ENCODE measurements around the gene ANKRD65. TPM values are rescaled to one million over a fixed set of nuclear protein-coding genes. Genes with fewer than 3 reads are reported as not detected.
A peak's percentile ranks its signal among the peaks of the same experiment; 100 is the strongest.
"Not testable (repeated sequence)": the region's sequence is repeated elsewhere in the genome, so short reads cannot be mapped to it uniquely, and the experiment has no call there.

ANKRD65 gene
- total RNA-seq, 1 donor from 2014 or later, result 1.7 TPM

DNA sequence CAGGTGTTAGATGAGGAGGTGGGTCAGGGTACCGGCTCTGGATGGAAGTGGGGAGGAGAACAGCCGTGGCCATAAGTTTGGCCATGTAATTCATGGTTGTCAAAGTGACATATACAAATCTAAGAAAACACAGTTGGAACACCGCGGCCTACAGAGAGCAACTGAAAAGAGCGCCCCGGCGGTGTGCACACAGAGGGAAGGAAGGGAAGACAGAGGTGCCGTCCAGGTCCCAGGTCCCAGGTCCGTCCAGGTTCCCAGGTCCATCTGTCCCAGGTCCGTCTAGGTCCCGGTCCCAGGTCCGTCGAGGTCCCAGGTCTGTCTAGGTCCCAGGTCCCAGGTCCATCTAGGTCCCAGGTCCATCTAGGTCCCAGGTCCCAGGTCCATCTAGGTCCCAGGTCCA, 9.4 kb downstream of the ANKRD65 start:
- TF ChIP-seq, protein P1, sequence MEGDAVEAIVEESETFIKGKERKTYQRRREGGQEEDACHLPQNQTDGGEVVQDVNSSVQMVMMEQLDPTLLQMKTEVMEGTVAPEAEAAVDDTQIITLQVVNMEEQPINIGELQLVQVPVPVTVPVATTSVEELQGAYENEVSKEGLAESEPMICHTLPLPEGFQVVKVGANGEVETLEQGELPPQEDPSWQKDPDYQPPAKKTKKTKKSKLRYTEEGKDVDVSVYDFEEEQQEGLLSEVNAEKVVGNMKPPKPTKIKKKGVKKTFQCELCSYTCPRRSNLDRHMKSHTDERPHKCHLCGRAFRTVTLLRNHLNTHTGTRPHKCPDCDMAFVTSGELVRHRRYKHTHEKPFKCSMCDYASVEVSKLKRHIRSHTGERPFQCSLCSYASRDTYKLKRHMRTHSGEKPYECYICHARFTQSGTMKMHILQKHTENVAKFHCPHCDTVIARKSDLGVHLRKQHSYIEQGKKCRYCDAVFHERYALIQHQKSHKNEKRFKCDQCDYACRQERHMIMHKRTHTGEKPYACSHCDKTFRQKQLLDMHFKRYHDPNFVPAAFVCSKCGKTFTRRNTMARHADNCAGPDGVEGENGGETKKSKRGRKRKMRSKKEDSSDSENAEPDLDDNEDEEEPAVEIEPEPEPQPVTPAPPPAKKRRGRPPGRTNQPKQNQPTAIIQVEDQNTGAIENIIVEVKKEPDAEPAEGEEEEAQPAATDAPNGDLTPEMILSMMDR (IDR thresholded peaks at IDR 0.05; ENCODE audit: borderline replicate concordance), result no peak
- DNase-seq, result no peak
- no peaks in the 10 kb centered on the region for H3K27me3 ChIP-seq (ENCODE audit: low read depth)
- H3K36me3 ChIP-seq, result no peaks in the 10 kb centered on the region
- intact Hi-C loops (cut with micrococcal nuclease), result no loop called here
- H3K9me3 ChIP-seq (replicated peaks), result no peaks in the 10 kb centered on the region
- no peak overlapping the region for H3K27ac ChIP-seq (replicated peaks)
- no peak overlapping the region for H3K4me3 ChIP-seq
- peaks cover 30% of the 10 kb centered on the region for H3K4me1 ChIP-seq

DNA sequence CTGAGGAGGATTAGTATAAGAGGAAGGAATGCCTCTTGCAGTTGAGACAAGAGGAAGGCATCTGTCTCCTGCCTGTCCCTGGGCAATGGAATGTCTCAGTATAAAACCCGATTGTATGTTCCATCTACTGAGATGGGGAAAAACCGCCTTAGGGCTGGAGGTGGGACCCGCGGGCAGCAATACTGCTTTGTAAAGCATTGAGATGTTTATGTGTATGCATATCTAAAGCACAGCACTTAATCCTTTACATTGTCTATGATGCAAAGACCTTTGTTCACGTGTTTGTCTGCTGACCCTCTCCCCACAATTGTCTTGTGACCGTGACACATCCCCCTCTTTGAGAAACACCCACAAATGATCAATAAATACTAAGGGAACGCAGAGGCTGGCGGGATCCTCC, 10.8 kb downstream of the ANKRD65 start:
- intact Hi-C loops (cut with micrococcal nuclease); H3K27me3 ChIP-seq (ENCODE audit: low read depth); H3K9me3 ChIP-seq (replicated peaks); DNase-seq; H3K27ac ChIP-seq (replicated peaks); H3K36me3 ChIP-seq; H3K4me3 ChIP-seq: not testable (repeated sequence)
- peaks cover 44% of the 10 kb centered on the region for H3K4me1 ChIP-seq

DNA sequence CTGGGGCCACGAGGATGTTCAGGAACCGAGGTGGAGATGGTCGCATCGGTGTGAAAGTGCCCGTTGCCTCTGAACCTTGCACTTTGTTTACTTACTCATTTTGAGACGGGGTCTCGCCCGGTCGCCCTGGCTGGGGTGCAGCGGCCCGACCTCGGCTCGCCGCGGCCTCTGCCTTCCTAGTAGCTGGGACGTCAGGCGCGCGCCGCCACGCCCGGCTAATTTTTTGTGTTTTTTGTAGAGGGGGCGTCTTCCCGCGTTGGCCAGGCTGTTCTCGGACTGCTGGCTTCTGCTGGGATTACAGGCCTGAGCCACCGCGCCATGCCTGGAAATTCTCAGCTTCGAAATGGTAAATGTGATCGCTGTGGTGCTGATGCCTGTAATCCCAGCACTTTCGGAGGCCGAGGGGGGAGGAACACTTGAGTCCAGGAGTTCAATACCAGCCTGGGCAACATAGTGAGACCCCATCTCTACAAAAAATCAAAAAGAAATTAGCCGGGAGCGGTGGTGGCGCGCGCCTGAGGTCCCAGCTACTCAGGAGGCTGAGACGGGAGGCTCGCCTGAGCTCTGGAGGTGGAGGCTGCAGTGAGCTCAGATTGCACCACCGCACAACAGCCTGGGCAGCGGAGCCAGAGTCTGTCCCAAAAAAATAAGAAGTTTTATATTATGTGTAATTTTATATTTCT, 13.3 kb downstream of the ANKRD65 start:
- Histone ChIP-seq H3K4me3 (peak overlapping the region; percentile 90), H3K4me1 (peaks cover 53% of the 10 kb centered on the region), H3K9me3 (replicated peaks) (no peaks in the 10 kb centered on the region), H3K36me3 (peaks cover 30% of the 10 kb centered on the region), H3K27ac (replicated peaks) (peak overlapping the region; percentile 90), H3K27me3 (ENCODE audit: low read depth) (no peaks in the 10 kb centered on the region)
- no peak for DNase-seq
- intact Hi-C loops (cut with micrococcal nuclease), result no loop called here
- TF ChIP-seq, protein P1 (IDR thresholded peaks at IDR 0.05; ENCODE audit: borderline replicate concordance), result no peak

DNA sequence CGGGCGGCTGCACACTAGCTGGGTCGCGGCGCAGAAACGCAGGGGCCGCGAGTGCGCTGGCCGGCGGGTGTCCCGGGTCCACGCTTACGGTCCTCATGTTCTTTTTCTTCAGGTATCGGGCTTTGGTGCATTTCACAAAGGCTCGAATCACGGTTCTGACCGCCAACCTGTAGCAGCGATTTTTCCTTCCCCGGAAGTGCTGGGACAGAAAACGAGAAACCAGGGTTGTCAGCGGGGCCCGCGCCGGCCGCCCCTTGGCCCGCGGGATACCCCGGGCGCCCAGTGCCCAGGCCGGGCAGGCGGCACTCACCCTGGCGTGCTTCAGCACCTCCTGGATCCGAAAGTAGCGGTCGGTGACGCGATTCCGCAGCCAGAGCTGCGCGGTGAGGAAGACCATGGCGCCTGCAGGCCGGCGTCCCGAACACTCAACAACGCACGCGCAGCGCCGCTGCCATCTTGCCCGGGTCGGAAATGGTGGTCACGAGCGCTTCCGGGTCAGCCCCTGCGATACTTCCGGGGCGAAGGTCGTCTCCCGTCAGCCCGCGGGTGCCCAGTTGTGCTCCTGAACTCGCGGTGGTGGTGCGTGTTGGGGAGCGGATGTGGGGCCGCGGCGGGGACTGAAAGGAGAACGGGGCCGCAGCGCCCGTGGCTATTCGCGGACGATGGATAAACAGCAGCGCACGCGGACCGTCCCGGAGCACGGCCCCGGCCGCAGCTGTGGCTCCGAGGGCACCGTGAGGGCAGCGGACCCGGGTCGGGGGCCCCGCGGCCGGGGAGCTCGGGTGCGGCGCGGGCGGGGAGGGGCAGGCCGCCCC, 14.0 kb downstream of the ANKRD65 start, which contains the start of gene MRPL20:
TSS of gene MRPL20 (minus strand) at position 473 of the 815 bp plus-strand sequence. CDS start at position 397, 76 bp downstream.
- intact Hi-C loops (cut with micrococcal nuclease), result no loop called here
- peak; percentile 95 for DNase-seq
- H3K36me3 ChIP-seq, result peaks cover 38% of the 10 kb centered on the region
- peaks cover 57% of the 10 kb centered on the region for H3K4me1 ChIP-seq
- TF ChIP-seq, protein P1 (IDR thresholded peaks at IDR 0.05; ENCODE audit: borderline replicate concordance), result no peak
- H3K4me3 ChIP-seq, result peak within 1 kb of the TSS; percentile 90
- no peaks in the 10 kb centered on the region for H3K27me3 ChIP-seq (ENCODE audit: low read depth)
- no peaks in the 10 kb centered on the region for H3K9me3 ChIP-seq (replicated peaks)
- peak within 1 kb of the TSS; percentile 90 for H3K27ac ChIP-seq (replicated peaks)

DNA sequence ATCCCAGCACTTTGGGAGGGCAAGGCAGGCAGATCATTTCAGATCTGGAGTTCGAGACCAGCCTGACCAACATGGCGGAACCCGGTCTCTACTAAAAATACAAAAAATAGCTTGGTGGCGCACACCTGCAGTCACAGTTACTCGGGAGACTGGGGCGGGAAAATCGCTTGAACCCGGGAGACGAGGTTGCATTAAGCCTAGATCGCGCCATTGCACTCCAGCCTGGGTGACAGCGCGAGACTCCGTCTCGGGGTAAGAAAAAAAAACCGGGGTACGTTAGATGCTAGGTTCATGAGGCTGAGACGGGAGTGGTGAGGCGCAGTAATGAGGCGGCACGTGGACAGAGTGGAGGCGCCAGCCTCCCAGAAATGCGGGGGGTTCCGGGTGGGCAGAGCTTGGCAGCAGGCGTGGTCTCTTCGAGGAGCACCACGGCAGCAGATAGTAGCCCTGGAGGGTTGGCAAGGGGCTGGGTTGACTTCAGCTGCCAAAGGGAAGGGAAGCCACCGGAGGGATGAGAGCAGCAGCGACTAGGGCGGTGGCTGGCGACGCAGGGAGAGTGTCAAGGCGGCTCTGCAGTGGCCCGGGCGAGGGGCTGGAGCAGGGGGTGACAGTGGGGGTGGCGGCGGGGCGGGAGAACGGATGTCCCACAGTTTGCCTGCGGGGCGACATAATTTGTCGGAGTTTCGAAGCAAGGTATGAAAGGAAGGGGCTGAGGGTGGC, 14.8 kb downstream of the ANKRD65 start:
- DNase-seq, result no peak
- Histone ChIP-seq H3K4me3 (peak overlapping the region; percentile 90), H3K36me3 (peaks cover 45% of the 10 kb centered on the region), H3K27ac (replicated peaks) (peak overlapping the region; percentile 90), H3K4me1 (peaks cover 60% of the 10 kb centered on the region), H3K27me3 (ENCODE audit: low read depth) (no peaks in the 10 kb centered on the region), H3K9me3 (replicated peaks) (no peaks in the 10 kb centered on the region)
- TF ChIP-seq, protein P1 (IDR thresholded peaks at IDR 0.05; ENCODE audit: borderline replicate concordance), result no peak
- intact Hi-C loops (cut with micrococcal nuclease), result no loop called here

Data from left ventricle myocardium inferior (tissue), 1 donor.